Fibroblast of lung (primary cell): ENCODE results near the gene ZRSR2.

ENCODE experiments used
- CTCF ChIP-seq, 2 donors: IDR thresholded peaks in 1 of 2; conservative IDR thresholded peaks in 1 of 2; 1 replicate in 1 of 2; 2 replicates in 1 of 2; pipeline ENCODE4 v1.5.1; 2011 to 2012; ENCODE audit warnings: low read length in 2 of 2, control low read depth in 1 of 2, inconsistent platforms in 1 of 2, low read depth in 1 of 2, mild to moderate bottlenecking in 1 of 2
- EZH2 ChIP-seq: IDR thresholded peaks from 2 replicates; pipeline ENCODE4 v1.5.1; 2012; ENCODE audit warnings: low read length, control low read depth, mild to moderate bottlenecking; ENCODE audit errors: missing control alignments

DNA sequence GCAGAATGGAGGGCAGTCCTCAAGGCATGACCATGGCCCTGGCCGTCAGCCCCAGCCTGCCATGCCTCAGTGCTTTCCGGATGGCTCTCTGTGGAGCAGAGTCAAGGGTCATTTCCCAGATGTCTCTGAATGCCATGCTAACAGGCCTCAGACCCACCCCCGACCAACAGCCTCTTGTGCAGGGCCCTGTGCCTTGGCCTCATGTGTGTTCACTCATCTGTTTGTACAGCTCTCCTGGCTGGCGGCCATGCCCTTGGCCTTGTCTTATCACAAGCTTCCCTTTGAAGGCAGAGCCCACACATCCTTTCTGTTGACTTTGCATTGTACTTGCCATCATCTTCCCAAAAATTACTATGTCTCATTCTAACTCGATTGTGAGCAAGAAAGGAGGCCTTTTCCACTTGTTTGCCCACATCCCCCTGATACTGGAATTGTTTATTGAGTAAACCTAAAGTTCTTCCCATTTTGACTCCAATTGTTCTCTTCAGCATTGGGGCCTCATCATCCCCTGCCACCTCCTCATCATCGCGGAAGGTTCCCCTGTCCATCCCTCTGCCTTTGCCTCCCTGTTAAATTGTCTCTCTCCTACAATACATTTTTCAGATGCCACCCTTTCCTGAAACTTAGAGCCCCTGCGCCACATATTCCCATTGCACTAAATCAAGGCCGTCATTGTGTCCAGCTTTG lies 46.0 kb upstream of the ZRSR2 start:
- no peak for TF ChIP-seq CTCF (conservative IDR thresholded peaks at IDR 0.05 in 1 of 2, IDR thresholded peaks at IDR 0.05 in 1 of 2; ENCODE audit: low read depth in 1 of 2, low read length in 2 of 2)
- no peak for TF ChIP-seq EZH2
